A172 (cell line): ENCODE data around the gene DHODH. TPM values are rescaled to one million over a fixed set of nuclear protein-coding genes. Genes with fewer than 3 reads are reported as not detected.
"Not testable (repeated sequence)": the region's sequence is repeated elsewhere in the genome, so short reads cannot be mapped to it uniquely, and the experiment has no call there.

ENCODE experiments used
- DNase-seq: peaks from one replicate; pipeline ENCODE4 v3.0.0-alpha.2; 2015; ENCODE audit warnings: low spot score
- total RNA-seq: library from RNA; depleted of rRNA; stranded (reverse); fragments of >200 nt; shearing (Covaris generic); gene quantifications from 2 replicates; pipeline ENCODE4 v1.2.3, GENCODE V29; 2014; rRNA removed

Gene DHODH
- total RNA-seq: 10.2 and 12.9 TPM in 2 replicates

DNA sequence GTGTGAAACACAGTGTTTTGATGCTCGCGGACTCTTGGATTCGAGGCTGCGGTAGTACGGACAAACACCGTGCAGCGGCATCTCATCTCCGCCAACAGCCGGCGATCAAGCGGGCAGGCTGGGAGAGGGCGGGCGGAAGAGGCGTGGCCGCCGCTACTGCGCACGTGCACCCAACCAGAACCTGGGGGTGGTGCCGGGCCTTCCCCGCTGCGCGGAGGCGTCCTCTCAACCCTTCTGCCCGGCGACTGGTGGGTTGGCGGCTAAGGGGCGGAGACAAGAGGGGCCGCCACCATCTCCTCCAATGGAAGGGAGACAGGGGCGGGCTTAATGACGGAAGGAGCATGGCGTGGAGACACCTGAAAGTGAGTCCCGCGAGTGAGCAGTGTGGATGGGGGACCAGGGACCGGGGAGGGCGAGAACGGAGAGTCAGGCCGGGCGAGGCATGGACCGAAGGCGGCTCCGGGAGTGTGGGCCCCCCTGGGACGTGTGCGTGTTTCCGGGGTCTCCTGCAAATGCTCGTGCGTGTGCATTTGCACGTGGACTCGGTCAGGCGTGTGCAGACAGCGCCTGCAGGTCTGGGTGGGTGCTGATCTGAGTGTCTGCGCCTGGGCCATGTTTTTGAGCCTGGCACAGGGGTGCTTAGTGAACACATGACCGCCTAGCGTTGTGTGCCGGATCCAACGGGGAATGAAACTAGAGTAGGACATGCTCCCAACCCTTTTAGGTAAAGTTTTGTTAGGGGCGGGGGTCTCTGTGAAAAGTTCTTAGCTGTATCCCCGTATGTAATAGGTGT is at the start of gene DHODH:
Gene DHODH (plus strand): TSS at position 321 of the 793 bp plus-strand sequence. CDS start 21 bp downstream, at position 342.
- peak; percentile 97 for DNase-seq

DNA sequence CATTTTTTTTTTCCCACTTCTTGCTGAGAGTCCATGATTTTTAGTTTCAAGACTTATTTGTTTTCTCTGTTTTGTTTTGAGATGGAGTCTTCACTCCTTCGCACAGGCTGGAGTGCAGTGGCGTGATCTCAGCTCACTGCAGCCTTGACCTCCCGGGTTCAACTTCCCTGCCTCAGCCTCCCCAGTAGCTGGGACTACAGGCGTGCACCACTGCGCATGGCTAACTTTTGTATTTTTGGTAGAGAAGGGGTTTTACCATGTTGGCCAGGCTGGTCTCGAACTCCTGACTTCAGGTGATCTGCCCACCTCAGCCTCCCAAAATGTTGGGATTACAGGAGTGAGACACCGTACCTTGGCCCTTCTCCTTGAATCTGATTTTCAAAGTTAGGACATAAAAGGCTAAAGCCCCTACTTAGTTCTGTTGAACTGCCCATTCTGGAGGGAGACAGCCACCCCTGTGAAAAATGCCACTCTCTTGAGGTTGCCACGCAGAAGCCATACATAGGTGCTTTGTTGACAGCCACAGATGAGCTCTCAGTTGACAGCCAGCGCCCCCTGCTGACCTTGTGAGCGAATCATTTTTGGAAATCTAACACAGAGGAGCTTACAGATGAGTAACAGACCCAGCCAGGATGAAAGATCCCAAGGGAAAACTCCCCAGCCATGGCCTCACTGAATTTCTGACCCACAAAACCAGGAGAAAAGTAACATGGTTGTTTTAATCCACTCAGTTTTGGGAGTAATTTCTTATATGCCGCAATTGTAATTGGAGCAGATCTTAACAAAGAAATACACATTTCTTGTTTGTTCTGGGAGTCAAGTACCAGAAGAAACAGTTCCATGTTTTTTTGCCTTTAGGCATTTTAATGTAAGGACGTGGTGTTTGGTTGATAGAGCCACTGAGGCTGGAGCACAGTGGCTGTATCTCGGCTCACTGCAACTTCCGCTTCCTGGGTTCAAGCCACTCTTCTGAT is 47.2 kb upstream of the DHODH start:
- DNase-seq: peak; percentile 88

DNA sequence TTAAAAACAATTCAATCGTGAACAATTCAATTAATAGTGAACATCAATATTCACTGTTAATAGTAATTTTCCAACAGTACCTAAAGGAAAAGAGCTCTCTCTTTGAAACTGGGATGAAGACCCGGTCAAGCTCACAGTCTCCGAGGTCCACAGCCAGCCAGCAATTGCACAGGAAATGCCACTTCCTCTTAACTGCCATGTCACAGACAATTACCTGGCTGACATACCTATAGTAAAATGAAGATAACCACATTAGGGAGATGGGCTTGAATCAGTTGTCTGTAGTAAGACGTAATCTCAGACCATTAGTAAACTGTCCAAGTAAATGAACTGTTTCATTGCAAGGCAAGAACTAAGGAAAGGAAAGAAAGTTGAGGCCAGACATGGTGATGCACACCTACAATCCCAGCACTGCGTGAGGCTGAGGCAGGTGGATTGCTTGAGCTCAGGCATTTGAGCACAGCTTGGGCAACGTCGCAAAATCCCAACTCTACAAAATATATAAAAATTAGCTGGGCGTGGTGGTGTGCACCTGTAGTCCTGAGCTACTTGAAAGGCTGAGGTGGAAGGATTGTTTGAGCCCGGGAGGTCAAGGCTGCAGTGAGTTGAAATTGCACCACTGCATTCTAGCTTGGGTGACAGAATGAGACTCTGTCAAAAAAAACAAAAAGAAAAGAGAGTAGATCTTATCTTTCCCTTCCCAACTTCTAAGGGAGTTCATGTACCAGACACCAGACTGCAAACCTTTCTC is 45.2 kb upstream of the DHODH start:
- DNase-seq: no peak

DNA sequence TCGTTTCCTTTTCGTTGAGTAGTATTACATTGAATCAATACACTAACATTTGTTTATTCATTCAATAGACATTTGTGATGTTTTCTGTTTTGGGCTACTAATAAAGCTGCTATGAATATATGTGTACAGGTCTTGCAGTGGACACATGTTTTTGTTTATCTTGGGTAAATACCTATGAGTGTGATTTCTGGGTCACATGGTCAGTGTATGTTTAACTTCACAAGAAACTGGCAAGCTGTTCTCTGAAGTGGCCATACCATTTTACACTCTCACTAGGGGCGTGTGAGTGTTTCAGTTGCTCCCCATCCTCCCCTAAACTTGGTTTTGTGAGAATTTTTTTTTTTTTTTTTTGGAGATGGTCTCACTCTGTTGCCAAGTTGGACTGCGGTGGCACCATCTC is 43.3 kb upstream of the DHODH start:
- DNase-seq: no peak

DNA sequence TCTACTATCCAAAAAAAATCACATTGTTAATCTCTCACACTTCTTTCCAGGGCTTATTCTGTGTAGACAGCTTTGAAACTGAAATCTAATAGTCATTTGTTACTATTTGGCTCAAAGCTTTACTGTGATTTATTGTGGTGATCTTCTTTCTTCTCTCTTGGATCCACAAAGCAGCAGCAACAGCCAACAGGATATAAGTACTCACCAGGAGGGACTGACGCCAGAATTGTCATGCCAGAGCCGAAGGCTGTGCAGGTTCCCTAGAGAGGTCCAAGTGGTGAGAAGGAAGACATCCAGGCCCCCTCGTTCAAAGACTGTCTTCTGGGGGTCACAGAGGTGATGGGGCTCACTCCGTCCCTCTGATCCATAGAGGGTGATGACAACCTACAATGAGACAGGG is 41.6 kb upstream of the DHODH start:
- no peak for DNase-seq

DNA sequence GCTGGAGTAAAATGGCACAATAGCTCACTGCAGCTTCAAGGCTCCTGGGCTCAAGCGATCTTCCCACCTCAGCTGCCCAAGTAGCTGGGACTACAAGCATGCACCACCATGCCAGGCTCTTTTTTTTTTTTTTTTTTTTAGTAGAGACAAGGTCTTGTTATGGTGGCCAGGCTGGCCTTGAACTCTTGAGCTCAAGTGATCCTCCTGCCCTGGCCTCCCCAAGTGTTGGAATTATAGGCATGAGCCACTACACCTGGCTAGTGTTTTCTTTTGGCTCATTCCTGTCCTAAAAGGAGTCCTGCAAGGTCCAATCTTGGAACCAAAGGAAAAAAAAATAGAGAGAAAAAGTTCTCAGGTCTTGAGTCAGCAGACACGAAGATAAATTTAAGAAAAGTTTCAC is 39.2 kb upstream of the DHODH start:
- no peak for DNase-seq

DNA sequence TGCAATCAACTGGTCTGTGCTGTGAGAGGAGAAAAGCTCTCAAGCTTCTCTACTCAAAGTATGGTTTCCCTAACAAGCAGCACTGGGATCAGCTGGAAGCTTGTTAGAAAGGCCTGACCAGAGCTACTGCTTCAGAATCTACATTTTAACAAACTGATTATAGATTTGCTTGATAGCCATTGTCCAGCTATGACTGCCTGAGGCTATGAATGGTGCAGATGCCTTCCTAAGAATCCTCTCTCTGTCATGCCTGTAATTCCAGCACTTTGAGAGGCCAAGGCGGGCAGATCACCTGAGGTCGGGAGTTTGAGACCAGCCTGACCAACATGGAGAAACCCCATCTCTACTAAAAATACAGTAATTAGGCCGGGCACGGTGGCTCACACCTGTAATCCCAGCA is 37.0 kb upstream of the DHODH start:
- no peak for DNase-seq

DNA sequence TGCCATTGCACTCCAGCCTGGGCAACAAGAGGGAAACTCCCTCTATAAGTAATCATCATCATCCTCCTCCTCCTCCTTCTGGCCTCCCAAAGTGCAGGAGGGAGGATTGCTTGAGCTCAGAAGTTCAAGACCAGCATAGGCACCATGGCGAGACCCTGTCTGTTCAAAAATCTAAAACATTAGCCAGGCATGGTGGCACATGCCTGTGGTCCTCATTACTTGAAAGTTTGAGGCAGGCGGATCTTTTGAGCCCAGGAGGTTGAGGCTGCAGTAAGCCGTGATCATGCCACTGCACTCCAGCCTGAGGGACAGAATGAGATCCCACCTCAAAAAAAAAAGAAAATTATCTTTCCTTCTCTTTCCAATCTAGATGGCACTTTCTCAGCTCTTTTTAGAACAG is 36.2 kb upstream of the DHODH start:
- no peak for DNase-seq

DNA sequence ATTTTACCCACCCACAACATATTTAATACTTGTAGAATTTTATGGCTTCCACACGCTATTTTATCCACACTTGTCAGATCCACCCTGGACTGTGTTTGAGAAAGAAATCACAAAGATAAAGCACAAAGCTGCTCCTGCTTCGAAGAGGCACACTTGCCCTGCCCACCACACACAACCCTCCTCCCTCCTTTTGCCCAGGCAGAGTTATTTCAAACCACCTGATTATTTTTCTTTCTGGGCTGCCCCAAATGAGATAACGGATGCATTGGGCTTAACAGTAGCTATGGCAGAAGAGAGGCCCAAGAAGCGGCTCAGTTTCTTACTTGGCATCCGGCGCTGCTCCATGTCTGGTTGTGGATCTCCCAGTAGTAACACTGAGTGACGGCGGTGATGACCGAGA is 35.5 kb upstream of the DHODH start:
- DNase-seq: no peak

DNA sequence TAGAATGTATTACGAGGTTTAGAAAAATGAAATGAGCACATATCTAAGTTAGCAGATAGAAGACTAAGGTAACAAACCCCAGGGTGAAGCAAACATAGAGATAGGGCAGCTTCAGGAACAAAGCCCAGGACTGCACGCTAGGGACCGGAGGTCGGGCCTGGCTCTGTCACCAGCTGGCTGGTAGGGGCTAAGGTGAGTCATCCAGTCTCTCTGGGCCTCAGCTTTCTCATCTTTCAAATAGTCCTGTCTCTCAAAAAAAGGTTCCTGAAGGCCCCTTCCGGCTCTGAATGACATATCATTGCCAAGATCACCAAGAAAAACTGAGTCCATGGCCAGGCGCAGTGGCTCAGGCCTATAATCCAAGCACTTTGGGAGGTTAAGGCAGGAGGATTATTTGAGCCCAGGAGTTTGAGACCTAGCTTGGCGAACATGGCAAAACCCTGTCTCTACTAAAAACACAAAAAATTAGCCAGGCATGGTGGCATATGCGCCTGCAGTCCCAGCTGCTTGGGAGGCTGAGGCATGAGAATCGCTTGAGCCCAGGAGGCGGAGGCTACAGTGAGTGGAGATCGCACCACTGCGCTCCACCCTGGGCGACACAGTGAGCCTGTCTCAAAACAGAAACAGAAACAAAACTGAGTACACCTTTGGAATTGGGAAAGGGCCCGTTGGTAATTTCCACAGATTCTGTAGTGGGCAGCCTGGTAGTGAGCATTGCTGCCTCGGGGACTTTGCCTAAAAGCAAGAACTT is 34.3 kb upstream of the DHODH start:
- no peak for DNase-seq

DNA sequence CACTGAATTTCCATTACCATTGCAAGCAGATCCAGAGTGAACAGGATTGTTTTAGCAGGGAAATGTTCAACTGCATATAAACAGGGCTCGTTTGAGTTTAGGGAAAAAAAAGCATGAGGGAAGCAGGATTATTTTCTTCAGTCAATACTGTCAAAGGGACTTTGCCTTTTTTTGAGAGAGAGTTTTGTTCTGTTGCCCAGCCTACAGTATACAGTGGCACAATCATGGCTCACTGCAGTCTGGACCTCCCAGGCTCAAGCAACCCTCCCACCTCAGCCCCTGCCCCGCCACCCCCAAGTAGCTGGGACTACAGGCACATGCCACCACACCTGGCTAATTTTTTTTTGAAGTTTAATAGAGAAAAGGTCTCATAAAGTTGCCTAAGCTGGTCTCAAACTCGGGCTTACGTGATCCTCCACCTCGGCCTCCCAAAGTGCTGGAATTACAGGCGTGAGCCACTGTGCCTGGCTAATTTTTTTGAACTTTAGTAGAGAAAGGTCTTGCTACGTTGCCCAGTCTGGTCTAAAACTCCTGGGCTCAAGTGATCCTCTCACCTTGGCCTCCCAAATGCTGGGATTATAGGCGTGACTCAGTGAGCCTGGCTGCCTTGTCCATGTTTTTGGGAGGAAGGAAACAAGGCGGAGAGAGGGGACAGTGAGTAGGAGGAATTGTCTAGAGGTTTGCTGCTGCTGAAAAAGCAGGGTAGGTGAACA is 23.1 kb upstream of the DHODH start:
- no peak for DNase-seq

DNA sequence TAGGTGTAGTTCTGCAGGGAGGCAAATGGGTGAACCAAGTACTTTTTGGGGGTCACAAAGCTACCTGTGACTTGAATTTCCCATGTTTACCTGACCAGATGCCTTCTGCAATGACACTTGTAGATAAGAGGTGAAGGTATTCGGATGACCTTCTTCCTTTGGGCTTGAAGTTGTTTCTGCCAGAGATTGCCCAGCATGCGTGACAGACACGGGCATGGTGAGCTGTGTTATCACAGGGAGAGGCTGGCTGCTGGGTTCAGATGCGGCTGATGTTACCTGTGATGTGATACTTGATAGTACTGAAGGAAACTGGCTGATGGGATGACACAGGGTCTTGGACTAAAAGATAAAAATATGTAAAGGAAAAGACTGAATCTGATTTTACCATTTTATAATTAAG is 22.4 kb upstream of the DHODH start:
- DNase-seq: no peak

DNA sequence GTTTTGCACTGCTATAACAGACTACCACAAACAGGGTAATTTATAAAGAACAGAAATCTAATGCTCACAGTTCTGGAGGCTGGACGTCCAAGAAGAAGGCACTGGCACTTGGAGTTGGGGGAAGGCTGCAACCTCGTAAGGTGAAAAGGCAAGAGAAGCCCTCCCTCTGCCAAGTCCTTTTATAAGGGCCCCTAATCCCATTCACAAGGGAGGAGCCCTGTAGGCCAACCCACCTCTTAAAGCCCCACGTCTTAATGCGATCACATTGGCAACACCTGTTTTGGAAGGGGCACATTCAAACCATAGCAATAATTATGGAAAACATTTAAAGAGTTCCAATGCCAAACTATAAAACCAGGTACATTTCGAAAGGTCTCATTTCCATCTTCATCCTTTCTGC is 13.5 kb upstream of the DHODH start:
- no peak for DNase-seq

DNA sequence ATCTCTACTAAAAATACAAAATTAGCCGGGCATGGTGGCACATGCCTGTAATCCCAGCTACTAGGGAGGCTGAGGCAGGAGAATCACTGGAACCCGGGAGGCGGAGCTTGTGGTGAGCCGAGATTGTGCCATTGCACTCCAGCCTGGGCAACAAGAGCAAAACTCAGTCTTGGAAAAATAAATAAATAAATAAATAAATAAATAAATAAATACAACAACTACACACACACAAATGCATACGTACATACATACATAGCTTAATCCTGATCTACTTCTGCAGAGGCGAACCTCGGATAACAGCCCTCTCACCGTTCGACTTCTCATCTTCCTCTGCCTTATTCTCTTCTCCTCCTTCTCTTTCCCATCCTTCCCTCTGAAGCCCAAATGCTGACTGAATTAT is 11.0 kb upstream of the DHODH start:
- not testable (repeated sequence) for DNase-seq

DNA sequence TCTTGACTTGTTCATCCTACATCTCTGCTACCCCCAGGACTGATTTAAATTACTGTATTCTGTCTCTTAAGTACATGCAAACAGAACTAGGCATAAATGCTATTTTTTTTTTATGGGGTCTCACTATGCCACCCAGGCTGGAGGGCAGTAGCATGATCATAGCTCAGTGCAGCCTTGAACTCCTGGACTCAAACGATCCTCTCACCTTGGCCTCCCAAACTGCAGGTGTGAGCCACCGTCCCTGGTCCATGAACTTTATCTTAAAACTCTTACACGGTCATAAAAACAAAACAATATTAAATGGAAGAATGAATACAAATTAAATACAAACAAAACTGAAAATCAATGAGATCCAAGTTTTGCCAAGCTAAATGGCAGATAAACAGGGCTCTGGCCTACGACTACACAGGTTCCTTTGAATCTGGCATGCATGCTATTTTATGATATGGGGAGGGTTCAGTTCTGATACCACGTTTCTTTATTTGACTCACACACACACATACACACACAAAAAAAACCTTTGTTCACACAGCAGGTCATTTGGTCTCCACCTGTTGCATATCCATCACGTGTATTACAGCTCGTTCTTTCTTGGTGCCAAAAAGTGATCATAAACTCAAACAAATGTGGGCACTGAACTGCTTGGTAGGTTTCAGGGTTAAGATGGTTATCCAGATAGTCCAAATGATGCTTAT is 7.2 kb upstream of the DHODH start:
- DNase-seq: no peak

DNA sequence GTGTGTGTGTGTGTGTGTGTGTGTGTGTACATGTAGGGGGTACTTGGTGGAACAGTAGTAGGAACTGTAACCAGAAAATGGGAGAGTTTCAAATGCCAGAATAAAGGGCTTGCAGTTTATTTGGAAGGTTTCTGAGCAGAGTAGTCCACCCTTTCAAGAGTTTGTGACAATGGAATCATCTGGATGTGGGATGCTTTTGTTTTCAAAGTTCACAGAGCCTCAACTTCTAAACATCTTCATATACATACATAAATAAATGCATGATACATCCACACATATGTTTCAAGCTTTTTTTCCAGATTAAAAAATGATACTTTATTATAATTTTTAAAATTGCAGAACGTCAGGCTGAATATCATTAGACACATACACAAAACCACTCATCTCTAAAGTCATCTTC is 5.9 kb upstream of the DHODH start:
- no peak for DNase-seq

DNA sequence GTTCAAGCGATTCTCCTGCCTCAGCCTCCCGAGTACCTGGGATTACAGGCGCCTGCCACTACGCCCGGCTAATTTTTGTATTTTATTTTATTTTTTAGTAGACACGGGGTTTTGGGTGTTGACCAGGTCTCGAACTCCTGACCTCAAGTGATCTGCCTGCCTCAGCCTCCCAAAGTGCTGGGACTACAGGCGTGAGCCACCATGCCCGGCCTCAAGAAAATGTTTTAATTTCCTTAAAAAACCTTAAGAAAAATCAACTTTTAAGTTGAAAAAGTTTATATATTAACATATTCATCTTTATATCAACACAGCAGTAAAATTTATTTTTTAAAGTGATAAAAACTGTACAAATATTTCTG is 500 bp upstream of the DHODH start:
- not testable (repeated sequence) for DNase-seq

DNA sequence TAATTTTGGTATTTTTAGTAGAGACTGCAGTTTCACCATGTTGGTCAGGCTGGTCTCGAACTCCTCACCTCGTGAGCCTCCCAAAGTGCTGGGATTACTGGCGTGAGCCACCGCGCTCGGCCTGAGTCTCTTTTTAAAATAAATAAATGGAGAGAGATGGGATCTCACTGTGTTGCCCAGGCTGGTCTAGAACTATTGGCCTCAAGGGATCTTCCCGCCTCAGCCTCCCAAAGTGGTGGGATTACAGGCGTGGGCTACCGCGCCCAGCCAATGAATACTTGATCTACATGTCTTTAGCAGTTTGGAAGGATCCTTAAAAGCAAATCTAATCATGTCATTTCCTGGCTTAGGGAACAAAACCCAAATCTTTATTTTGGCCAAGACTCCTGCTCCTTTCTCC is 1.2 kb downstream of the DHODH start:
- DNase-seq: no peak

DNA sequence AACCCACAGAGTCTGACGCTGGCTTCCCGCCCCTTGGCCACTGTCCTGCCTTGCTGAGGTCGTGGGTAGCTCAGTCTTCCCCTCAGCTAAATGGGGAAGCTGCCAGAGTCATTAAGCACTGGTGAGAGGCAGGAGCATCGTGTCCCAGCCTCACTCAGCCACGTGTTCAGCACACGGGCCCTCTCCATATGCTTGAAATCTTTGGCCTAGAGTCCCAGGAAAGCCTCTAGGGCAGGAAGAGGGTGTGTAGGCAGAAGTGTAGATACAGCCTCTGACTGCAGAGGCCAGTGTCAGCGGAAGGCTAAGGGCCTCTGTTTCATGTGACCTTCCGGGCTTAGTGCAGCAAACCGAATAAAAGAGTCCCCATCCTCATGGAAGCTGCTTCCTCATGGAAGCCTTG is 4.1 kb downstream of the DHODH start:
- DNase-seq: no peak

DNA sequence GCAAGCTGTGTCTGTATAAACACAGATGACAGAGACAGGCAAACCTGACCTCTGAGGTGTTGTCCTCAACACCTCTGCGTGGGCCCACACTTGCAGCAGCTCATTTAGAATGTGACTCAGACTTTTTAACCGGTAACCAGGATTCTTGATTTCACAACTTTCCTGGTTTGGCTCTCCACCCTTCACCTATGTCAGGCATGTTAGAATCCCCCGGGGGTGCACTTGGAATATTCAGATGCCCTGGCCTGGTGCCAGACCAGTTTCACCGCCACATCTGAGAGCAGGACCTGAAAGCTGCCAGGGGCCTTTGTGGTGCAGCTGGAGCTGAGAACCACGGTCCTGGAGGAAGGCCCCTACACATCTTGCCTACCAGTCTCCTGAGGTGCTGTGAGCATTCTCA is 4.8 kb downstream of the DHODH start:
- peak; percentile 17 for DNase-seq
